H1 (cell line): ENCODE measurements around the gene LAD1.

ENCODE experiments used
- BRCA1 ChIP-seq: IDR thresholded peaks from 2 replicates; pipeline ENCODE4 v1.6.1; 2012; ENCODE audit warnings: low read depth, low read length, improper control_type of control experiment
- CEBPB ChIP-seq: IDR thresholded peaks from 2 replicates; pipeline ENCODE4 v1.6.1; 2012; ENCODE audit warnings: low read depth, low read length
- EZH2 ChIP-seq: fragments of 200-600 bp; sonication (generic); IDR thresholded peaks from 2 replicates; pipeline ENCODE4 v1.7.1; 2012; ENCODE audit warnings: low read depth, mild to moderate bottlenecking, moderate library complexity, low read length, inconsistent platforms; ENCODE audit not compliant: severe bottlenecking
- JUND ChIP-seq: IDR thresholded peaks from 2 replicates; pipeline ENCODE4 v1.6.1; 2011; ENCODE audit warnings: mild to moderate bottlenecking, improper control_type of control experiment, low read length
- RFX5 ChIP-seq: IDR thresholded peaks from 2 replicates; pipeline ENCODE4 v1.6.1; 2011; ENCODE audit warnings: low read depth, low read length, improper control_type of control experiment, borderline replicate concordance
- SUZ12 ChIP-seq: fragments of 200-600 bp; sonication (generic); IDR thresholded peaks from 2 replicates; pipeline ENCODE4 v1.6.1; 2012; ENCODE audit warnings: mild to moderate bottlenecking, inconsistent platforms, low read length, moderate library complexity, mixed read lengths
- TAF1 ChIP-seq: IDR thresholded peaks from 2 replicates; pipeline ENCODE4 v1.6.1; 2011; ENCODE audit warnings: mild to moderate bottlenecking, low read depth, low read length
- TF ChIP-seq, protein P1 (sequence below), 3 experiments: IDR thresholded peaks; 1 replicate in 2 of 3; 2 replicates in 1 of 3; pipeline versions ENCODE4 v1.5.1 to v1.6.1; 2011; ENCODE audit warnings: low read length in 3 of 3, mild to moderate bottlenecking in 3 of 3, inconsistent platforms in 2 of 3, low read depth in 1 of 3, moderate library complexity in 1 of 3; ENCODE audit not compliant: insufficient read depth in 1 of 3; ENCODE audit errors: control extremely low read depth in 1 of 3

DNA sequence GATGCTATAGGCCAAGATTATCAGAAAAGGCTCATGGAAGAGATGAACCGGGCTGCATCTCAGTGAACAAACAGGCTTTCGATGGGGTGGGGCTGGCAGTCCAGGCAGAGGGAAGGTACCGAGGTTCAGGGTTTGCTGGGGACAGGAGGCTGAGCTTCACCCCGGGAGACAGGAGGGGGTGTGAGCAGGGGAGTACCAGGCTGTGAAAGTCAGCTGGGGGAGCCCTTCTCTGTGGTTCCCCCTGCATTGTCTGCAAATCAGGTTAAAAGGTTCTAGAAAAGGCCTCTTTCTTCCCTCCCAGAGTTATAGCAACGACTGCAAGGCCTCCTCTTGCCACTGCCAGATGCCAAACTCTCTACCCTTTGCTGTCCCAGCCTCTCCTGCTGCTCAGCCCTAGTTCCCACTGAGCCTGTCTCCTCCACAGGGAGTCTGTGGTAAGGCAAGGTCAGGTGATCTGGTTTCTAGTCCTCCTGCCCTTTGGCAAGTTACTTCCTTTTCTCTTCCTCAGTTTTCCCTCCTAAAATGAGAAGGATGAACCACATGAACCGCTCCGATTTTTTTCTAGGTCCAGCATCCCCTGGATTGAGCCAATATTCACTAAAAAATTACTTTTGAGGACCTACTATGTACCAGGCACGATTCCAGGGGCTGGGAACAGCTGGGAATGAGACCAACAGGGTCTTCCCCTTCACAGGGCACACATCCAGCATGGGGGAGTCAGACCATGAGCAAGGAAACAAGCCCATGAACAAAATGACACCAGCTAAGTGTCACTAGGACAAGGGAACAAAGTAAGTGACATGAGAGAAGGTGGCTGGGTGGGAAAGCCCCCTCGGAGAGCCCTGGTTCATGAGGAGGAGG, 7.2 kb downstream of the LAD1 start:
- TF ChIP-seq, protein P1, sequence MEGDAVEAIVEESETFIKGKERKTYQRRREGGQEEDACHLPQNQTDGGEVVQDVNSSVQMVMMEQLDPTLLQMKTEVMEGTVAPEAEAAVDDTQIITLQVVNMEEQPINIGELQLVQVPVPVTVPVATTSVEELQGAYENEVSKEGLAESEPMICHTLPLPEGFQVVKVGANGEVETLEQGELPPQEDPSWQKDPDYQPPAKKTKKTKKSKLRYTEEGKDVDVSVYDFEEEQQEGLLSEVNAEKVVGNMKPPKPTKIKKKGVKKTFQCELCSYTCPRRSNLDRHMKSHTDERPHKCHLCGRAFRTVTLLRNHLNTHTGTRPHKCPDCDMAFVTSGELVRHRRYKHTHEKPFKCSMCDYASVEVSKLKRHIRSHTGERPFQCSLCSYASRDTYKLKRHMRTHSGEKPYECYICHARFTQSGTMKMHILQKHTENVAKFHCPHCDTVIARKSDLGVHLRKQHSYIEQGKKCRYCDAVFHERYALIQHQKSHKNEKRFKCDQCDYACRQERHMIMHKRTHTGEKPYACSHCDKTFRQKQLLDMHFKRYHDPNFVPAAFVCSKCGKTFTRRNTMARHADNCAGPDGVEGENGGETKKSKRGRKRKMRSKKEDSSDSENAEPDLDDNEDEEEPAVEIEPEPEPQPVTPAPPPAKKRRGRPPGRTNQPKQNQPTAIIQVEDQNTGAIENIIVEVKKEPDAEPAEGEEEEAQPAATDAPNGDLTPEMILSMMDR (IDR thresholded peaks at IDR 0.05; ENCODE audit: control extremely low read depth in 1 of 3, insufficient read depth in 1 of 3, low read depth in 1 of 3, low read length in 3 of 3): no peak
- no peak for TF ChIP-seq EZH2
- TF ChIP-seq TAF1: no peak
- no peak for TF ChIP-seq RFX5
- no peak for TF ChIP-seq CEBPB
- TF ChIP-seq BRCA1: no peak
- TF ChIP-seq JUND: no peak
- no peak for TF ChIP-seq SUZ12
